ENCODE measurements around the gene ADAM33. TPM values are rescaled to one million over a fixed set of nuclear protein-coding genes. Genes with fewer than 3 reads are reported as not detected.

Gene ADAM33
- total RNA-seq, 1 experiment from 2014 or later: not detected

DNA sequence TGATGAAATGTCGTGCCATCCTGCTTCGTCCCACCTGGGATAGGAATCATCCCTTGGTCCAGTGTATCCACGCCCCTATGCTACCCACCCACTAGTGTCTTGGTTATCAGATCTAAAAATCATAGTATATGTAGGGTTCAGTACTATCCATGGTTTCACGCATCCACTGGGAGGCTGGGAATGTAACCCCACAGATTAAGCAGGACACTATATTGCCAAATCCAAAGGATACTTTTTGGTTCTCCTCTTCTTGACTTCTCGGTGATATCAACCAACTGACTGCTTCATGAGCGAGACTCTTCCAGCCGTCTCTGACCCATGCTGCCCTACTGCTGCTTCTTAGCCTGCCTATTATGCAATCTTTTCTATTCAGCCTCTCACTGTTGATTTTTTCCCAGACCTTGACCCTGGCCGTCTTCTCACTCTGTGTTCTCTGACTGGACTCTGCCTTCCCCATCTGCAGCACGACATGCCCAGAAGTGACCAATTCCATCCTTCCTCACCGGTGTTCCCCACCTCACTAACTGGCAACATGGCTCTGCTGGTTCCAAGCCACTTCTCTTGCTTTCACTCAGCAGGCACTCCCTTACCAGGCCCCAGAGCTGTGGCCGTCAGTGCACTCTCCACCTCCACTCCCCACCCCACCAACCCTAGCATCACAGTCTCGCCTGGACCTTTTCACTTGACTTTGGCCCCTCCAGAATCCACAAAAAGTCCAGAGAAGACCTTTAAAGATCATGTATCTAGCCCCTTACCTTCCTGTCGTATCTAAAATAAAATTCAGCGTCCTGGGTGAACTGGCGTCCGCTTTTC, 53.1 kb downstream of the ADAM33 start:
- BruUV-seq (replicated peaks): no TSS peak
- no peak overlapping the region for H3K4me3 ChIP-seq (ENCODE audit: low read depth, low read length, poor library complexity, severe bottlenecking)
- H3K27me3 ChIP-seq (replicated peaks; ENCODE audit: insufficient read depth, low read depth, low read length, poor library complexity): no peaks in the 10 kb centered on the region
- H3K36me3 ChIP-seq (ENCODE audit: insufficient read depth, low read length, poor library complexity, severe bottlenecking): no peaks in the 10 kb centered on the region
- CTCF ChIA-PET: no interaction called here
- H3K4me1 ChIP-seq (ENCODE audit: insufficient read depth, low read length, poor library complexity, severe bottlenecking): no peaks in the 10 kb centered on the region
- no peak overlapping the region for H3K27ac ChIP-seq (ENCODE audit: low read depth, low read length, poor library complexity, severe bottlenecking)
- no peak for DNase-seq (ENCODE audit: low spot score)
- TF ChIP-seq EZH2 (IDR thresholded peaks at IDR 0.05; ENCODE audit: borderline replicate concordance, low read depth, low read length, poor library complexity, severe bottlenecking): no peak
- TF ChIP-seq, protein P1, sequence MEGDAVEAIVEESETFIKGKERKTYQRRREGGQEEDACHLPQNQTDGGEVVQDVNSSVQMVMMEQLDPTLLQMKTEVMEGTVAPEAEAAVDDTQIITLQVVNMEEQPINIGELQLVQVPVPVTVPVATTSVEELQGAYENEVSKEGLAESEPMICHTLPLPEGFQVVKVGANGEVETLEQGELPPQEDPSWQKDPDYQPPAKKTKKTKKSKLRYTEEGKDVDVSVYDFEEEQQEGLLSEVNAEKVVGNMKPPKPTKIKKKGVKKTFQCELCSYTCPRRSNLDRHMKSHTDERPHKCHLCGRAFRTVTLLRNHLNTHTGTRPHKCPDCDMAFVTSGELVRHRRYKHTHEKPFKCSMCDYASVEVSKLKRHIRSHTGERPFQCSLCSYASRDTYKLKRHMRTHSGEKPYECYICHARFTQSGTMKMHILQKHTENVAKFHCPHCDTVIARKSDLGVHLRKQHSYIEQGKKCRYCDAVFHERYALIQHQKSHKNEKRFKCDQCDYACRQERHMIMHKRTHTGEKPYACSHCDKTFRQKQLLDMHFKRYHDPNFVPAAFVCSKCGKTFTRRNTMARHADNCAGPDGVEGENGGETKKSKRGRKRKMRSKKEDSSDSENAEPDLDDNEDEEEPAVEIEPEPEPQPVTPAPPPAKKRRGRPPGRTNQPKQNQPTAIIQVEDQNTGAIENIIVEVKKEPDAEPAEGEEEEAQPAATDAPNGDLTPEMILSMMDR (conservative IDR thresholded peaks at IDR 0.05; ENCODE audit: low read depth, low read length): no peak
- intact Hi-C loops (cut with micrococcal nuclease; ENCODE audit: unreplicated experiment): no loop called here
- no peaks in the 10 kb centered on the region for H3K9me3 ChIP-seq (ENCODE audit: low read depth, low read length, poor library complexity, severe bottlenecking)
- POLR2A ChIA-PET (ENCODE audit: low non-redundant PET): no interaction called here

DNA sequence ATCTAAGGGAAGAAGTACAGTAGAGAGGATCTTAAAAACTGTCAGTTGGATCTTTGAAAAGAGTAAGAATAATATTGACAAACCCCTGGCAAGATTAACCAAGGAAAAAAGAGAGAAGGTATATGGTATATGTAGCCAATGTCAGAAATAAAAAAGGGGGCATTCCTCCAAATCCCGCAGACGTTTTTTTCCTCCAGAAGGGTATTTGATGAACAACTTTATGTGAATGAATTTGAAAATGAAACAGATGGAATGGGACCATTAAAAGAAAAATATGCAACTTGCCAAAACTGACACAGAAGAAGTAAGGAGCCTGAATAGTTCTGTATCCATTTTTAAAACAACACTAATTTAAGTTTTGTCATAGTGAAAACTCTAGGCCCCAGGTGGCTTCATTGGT, 54.3 kb downstream of the ADAM33 start:
- no peak for DNase-seq (ENCODE audit: low spot score)
- POLR2A ChIA-PET (ENCODE audit: low non-redundant PET): no interaction called here
- Histone ChIP-seq H3K9me3 (ENCODE audit: low read depth, low read length, poor library complexity, severe bottlenecking) (no peaks in the 10 kb centered on the region), H3K4me1 (ENCODE audit: insufficient read depth, low read length, poor library complexity, severe bottlenecking) (no peaks in the 10 kb centered on the region), H3K4me3 (ENCODE audit: low read depth, low read length, poor library complexity, severe bottlenecking) (no peak overlapping the region), H3K27me3 (replicated peaks; ENCODE audit: insufficient read depth, low read depth, low read length, poor library complexity) (no peaks in the 10 kb centered on the region), H3K27ac (ENCODE audit: low read depth, low read length, poor library complexity, severe bottlenecking) (no peak overlapping the region), H3K36me3 (ENCODE audit: insufficient read depth, low read length, poor library complexity, severe bottlenecking) (no peaks in the 10 kb centered on the region)
- TF ChIP-seq, protein P1 (conservative IDR thresholded peaks at IDR 0.05; ENCODE audit: low read depth, low read length): no peak
- no peak for TF ChIP-seq EZH2 (IDR thresholded peaks at IDR 0.05; ENCODE audit: borderline replicate concordance, low read depth, low read length, poor library complexity, severe bottlenecking)
- intact Hi-C loops (cut with micrococcal nuclease; ENCODE audit: unreplicated experiment): no loop called here
- BruUV-seq (replicated peaks): no TSS peak
- CTCF ChIA-PET: no interaction called here

DNA sequence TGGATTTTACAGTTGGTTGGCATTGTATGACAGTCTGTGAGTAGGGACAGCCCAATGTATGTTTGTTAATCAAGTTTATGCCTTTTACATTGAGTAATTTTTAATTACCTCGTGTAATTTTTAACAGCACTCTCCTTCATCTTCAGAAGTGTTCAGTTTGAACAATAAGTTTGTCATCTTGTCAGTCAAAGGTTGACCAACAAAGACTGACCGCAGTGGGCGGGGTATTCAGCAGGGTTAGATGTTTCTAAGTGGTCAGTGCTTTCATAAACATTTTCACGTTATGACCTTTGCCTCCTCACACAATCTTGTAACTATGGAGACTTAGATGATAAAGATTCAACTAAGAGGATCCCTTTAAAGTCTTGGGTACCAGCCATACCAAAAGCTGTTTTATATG, 59.4 kb downstream of the ADAM33 start:
- no peaks in the 10 kb centered on the region for H3K27me3 ChIP-seq (replicated peaks; ENCODE audit: insufficient read depth, low read depth, low read length, poor library complexity)
- H3K4me1 ChIP-seq (ENCODE audit: insufficient read depth, low read length, poor library complexity, severe bottlenecking): peaks cover 10% of the 10 kb centered on the region
- no peaks in the 10 kb centered on the region for H3K9me3 ChIP-seq (ENCODE audit: low read depth, low read length, poor library complexity, severe bottlenecking)
- TF ChIP-seq, protein P1 (conservative IDR thresholded peaks at IDR 0.05; ENCODE audit: low read depth, low read length): no peak
- TF ChIP-seq EZH2 (IDR thresholded peaks at IDR 0.05; ENCODE audit: borderline replicate concordance, low read depth, low read length, poor library complexity, severe bottlenecking): no peak
- H3K36me3 ChIP-seq (ENCODE audit: insufficient read depth, low read length, poor library complexity, severe bottlenecking): no peaks in the 10 kb centered on the region
- ChIA-PET CTCF (no interaction called here), POLR2A (ENCODE audit: low non-redundant PET) (no interaction called here)
- intact Hi-C loops (cut with micrococcal nuclease; ENCODE audit: unreplicated experiment): no loop called here
- no TSS peak for BruUV-seq (replicated peaks)
- no peak overlapping the region for H3K27ac ChIP-seq (ENCODE audit: low read depth, low read length, poor library complexity, severe bottlenecking)
- no peak overlapping the region for H3K4me3 ChIP-seq (ENCODE audit: low read depth, low read length, poor library complexity, severe bottlenecking)
- no peak for DNase-seq (ENCODE audit: low spot score)

Data from A673 (cell line).